Panc1 (cell line): ENCODE data around the gene ADAP2. TPM values are rescaled to one million over a fixed set of nuclear protein-coding genes. Genes with fewer than 3 reads are reported as not detected.

ENCODE experiments used
- ATAC-seq: fragments of 200-7000 bp; cut with Tn5 transposase; 2 replicates; pipeline ENCODE4 v1.9.1; 2020; ENCODE audit warnings: mild to moderate bottlenecking, moderate library complexity
- BruUV-seq: library from RNA; stranded (reverse); fragments of 400-500 nt; replicated peaks from 2 replicates; lab custom pipeline; 2021; lab: Mats Ljungman, UMichigan
- CTCF ChIA-PET: fragments of 300-600 bp; sonication (Branson Sonifier 250); formaldehyde crosslinking; loops from one replicate; lab custom pipeline; 2022; ENCODE audit warnings: antibody characterized with exemption; lab: Charles Lee
- POLR2A ChIA-PET: fragments of 300-600 bp; sonication (Branson Sonifier 250); formaldehyde crosslinking; loops from one replicate; lab custom pipeline; 2022; ENCODE audit warnings: antibody characterized with exemption; lab: Charles Lee
- DNase-seq: peaks from one replicate; pipeline ENCODE4 v3.0.0-alpha.2; 2010; ENCODE audit warnings: low read depth, low spot score
- H3K27ac ChIP-seq: 2 replicates; pipeline ENCODE4 v1.5.1; 2011; ENCODE audit warnings: mild to moderate bottlenecking, low read length, inconsistent platforms
- H3K27me3 ChIP-seq: fragments of 200-500 bp; sonication (Bioruptor generic); 2 replicates; pipeline ENCODE4 v1.6.0; 2014; ENCODE audit warnings: low read length, inconsistent platforms; ENCODE audit not compliant: control insufficient read depth, insufficient read depth
- H3K36me3 ChIP-seq: fragments of 200-500 bp; sonication (Bioruptor generic); 2 replicates; pipeline ENCODE4 v1.5.1; 2014; ENCODE audit warnings: inconsistent platforms, mild to moderate bottlenecking, low read length, moderate library complexity; ENCODE audit not compliant: control insufficient read depth, insufficient read depth
- H3K4me1 ChIP-seq: 2 replicates; pipeline ENCODE4 v1.5.1; 2011; ENCODE audit warnings: inconsistent platforms, mild to moderate bottlenecking, low read length, moderate library complexity; ENCODE audit not compliant: control insufficient read depth, insufficient read depth
- H3K4me3 ChIP-seq, 2 experiments: 2 replicates each; pipeline ENCODE4 v1.5.1; 2011 to 2012; ENCODE audit warnings: low read depth in 2 of 2, low read length in 2 of 2, mild to moderate bottlenecking in 2 of 2, inconsistent platforms in 1 of 2, moderate library complexity in 1 of 2
- H3K9me3 ChIP-seq: fragments of 200-500 bp; sonication (Bioruptor generic); 2 replicates; pipeline ENCODE4 v1.5.1; 2014; ENCODE audit warnings: low read depth, mild to moderate bottlenecking, inconsistent platforms, low read length, moderate library complexity; ENCODE audit not compliant: control insufficient read depth, insufficient read depth
- CTCF ChIP-seq: fragments of 450-650 bp; IDR thresholded peaks from 2 replicates; pipeline ENCODE4 v1.5.1; 2017; ENCODE audit warnings: mild to moderate bottlenecking
- POLR2AphosphoS5 ChIP-seq: IDR thresholded peaks from 2 replicates; pipeline ENCODE4 v1.6.1; 2012; ENCODE audit warnings: mild to moderate bottlenecking, low read depth, low read length, moderate library complexity
- REST ChIP-seq, 2 experiments: IDR thresholded peaks; 2 replicates each; pipeline ENCODE4 v1.6.1; 2011 to 2012; ENCODE audit warnings: low read depth in 2 of 2, control low read depth in 1 of 2, low read length in 1 of 2, mild to moderate bottlenecking in 1 of 2, moderate library complexity in 1 of 2; ENCODE audit not compliant: insufficient read depth in 1 of 2
- SIN3A ChIP-seq: IDR thresholded peaks from 2 replicates; pipeline ENCODE4 v1.6.1; 2012; ENCODE audit warnings: low read depth, mild to moderate bottlenecking, low read length, moderate library complexity, borderline replicate concordance; ENCODE audit not compliant: insufficient read depth
- TCF7L2 ChIP-seq: IDR thresholded peaks from 2 replicates; pipeline ENCODE4 v1.6.1; 2011; ENCODE audit warnings: mild to moderate bottlenecking, low read depth, low read length, inconsistent platforms
- in situ Hi-C: cut with HindIII; loops from 2 replicates; pipeline ENCODE4 v1.10.0; 2016; ENCODE audit warnings: low sequenced_read_pairs, low pct_unique_long_range_greater_than_20kb
- intact Hi-C: fragments of 100-400 bp; cut with micrococcal nuclease; formaldehyde crosslinking; loops from one replicate; pipeline ENCODE4 v1.10.0; 2022; ENCODE audit not compliant: unreplicated experiment
- total RNA-seq: library from RNA; stranded (reverse); gene quantifications from one replicate; pipeline ENCODE4 v1.2.1, GENCODE V29; 2021; ENCODE audit not compliant: unreplicated experiment

ADAP2 gene
- total RNA-seq, 1 experiment from 2014 or later, result 2.4 TPM

DNA sequence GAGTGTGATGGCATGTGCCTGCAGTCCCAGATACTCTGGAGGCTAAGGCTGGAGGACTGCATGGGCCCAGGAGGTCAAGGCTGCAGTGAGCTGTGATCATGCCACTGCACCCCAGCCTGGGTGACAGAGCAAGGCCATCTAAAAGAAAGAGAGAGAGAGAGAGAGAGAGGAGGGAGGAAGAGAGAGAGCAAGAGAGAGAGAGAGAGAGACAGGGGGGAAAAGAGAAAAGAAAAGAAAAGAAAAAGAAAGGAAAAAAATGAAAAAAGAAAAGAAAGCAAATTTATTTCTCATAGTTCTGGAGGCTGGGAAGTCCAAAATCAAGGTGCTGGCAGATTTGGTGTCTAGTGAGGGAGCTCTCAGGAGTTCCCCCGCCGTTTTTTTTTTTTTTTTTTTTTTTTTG is 82.4 kb downstream of the ADAP2 start:
- no TSS peak for BruUV-seq
- no peaks in the 10 kb centered on the region for H3K4me1 ChIP-seq
- H3K36me3 ChIP-seq, result no peaks in the 10 kb centered on the region
- no peaks in the 10 kb centered on the region for H3K27me3 ChIP-seq
- no peak for ATAC-seq
- ChIA-PET CTCF (no interaction called here), POLR2A (no interaction called here)
- DNase-seq, result no peak
- H3K9me3 ChIP-seq, result no peaks in the 10 kb centered on the region
- in situ Hi-C loops, result no loop called here
- TF ChIP-seq POLR2AphosphoS5, result no peak
- no peak for TF ChIP-seq SIN3A
- no peak for TF ChIP-seq CTCF
- TF ChIP-seq TCF7L2, result no peak
- no peak for TF ChIP-seq REST (IDR thresholded peaks at IDR 0.05; ENCODE audit: insufficient read depth in 1 of 2, low read depth in 2 of 2, low read length in 1 of 2)
- no peak overlapping the region for H3K4me3 ChIP-seq
- no peak overlapping the region for H3K27ac ChIP-seq
- intact Hi-C loops, result no loop called here

GRCh38 chr17:31007695-31008373 is 86.1 kb downstream of the ADAP2 start:
- BruUV-seq, result no TSS peak
- no peaks in the 10 kb centered on the region for H3K27me3 ChIP-seq
- CTCF ChIA-PET, result interaction anchor here (0.7 to 1.0 kb wide), 3 partner anchors 198 to 209 kb away, joined by 3 to 7 read pairs (median 3); no protein-coding TSS in a partner anchor
- peak overlapping the region; percentile 62 for H3K27ac ChIP-seq
- no peaks in the 10 kb centered on the region for H3K9me3 ChIP-seq
- H3K36me3 ChIP-seq, result no peaks in the 10 kb centered on the region
- in situ Hi-C loops (no loop called here), intact Hi-C loops (no loop called here)
- H3K4me3 ChIP-seq, result peak overlapping the region; percentile 43 to 63
- POLR2A ChIA-PET, result interaction anchor here (0.6 to 0.7 kb wide), 2 partner anchors 24 to 52 kb away, joined by 5 to 12 read pairs; no protein-coding TSS in a partner anchor
- TF ChIP-seq POLR2AphosphoS5, result no peak
- no peak for TF ChIP-seq SIN3A
- TF ChIP-seq TCF7L2, result no peak
- TF ChIP-seq CTCF, result no peak
- TF ChIP-seq REST (IDR thresholded peaks at IDR 0.05; ENCODE audit: insufficient read depth in 1 of 2, low read depth in 2 of 2, low read length in 1 of 2), result no peak
- DNase-seq (no peak), ATAC-seq (peak; percentile 59)
- H3K4me1 ChIP-seq, result no peaks in the 10 kb centered on the region
